Ascending aorta (tissue), 2 donors: ENCODE measurements around the gene KIDINS220. TPM values are rescaled to one million over a fixed set of nuclear protein-coding genes. Genes with fewer than 3 reads are reported as not detected.

Experiments
- DNase-seq, 2 donors: peaks; one replicate each; pipeline ENCODE4 v3.0.0-alpha.2; 2019; ENCODE audit warnings: low spot score in 2 of 2
- H3K27ac ChIP-seq, 2 donors: fragments of 200-600 bp; sonication (generic); one replicate each; pipeline ENCODE4 v1.5.1; 2016 to 2017; ENCODE audit warnings: mild to moderate bottlenecking in 1 of 2
- H3K27me3 ChIP-seq: fragments of 200-600 bp; sonication (generic); one replicate; pipeline ENCODE4 v1.5.1; 2017
- H3K36me3 ChIP-seq, 2 donors: fragments of 200-600 bp; sonication (generic); one replicate each; pipeline ENCODE4 v1.5.1; 2016
- H3K4me1 ChIP-seq, 2 donors: fragments of 200-600 bp; sonication (generic); one replicate each; pipeline ENCODE4 v1.5.1; 2016 to 2017; ENCODE audit warnings: mild to moderate bottlenecking in 1 of 2
- H3K4me3 ChIP-seq, 2 donors: fragments of 200-600 bp; sonication (generic); one replicate each; pipeline ENCODE4 v1.5.1; 2016 to 2017; ENCODE audit warnings: mild to moderate bottlenecking in 1 of 2
- H3K9me3 ChIP-seq, 2 donors: fragments of 200-600 bp; sonication (generic); one replicate each; pipeline ENCODE4 v1.5.1; 2016
- CTCF ChIP-seq, 3 experiments: fragments of 200-600 bp in 2 of 3; fragments of 450-650 bp in 1 of 3; sonication (generic) in 2 of 3; IDR thresholded peaks; one replicate each; pipeline ENCODE4 v1.5.1; 2016 to 2019; ENCODE audit warnings: antibody characterized with exemption in 3 of 3, mild to moderate bottlenecking in 1 of 3, moderate library complexity in 1 of 3
- intact Hi-C: fragments of 100-400 bp; cut with DNase I; formaldehyde crosslinking; loops from one replicate; pipeline ENCODE4 v1.15.1; 2023
- total RNA-seq: library from RNA; depleted of rRNA; stranded (reverse); fragments of >200 nt; gene quantifications from one replicate; pipeline ENCODE4 v1.1.0, GENCODE V29; 2016

KIDINS220 gene
- total RNA-seq, 1 donor from 2014 or later, result 59.1 TPM

- H3K9me3 ChIP-seq, result no peaks in the 10 kb centered on the region
- H3K36me3 ChIP-seq, result no peaks in the 10 kb centered on the region
- no peaks in the 10 kb centered on the region for H3K27me3 ChIP-seq
- TF ChIP-seq CTCF (IDR thresholded peaks at IDR 0.05), result no peak
- DNase-seq, result peak in 1 of 2 donors; percentile 79
- peaks cover 5 to 9% of the 10 kb centered on the region in 2 donors for H3K4me1 ChIP-seq
- peak overlapping the region; percentile 46 to 82 for H3K4me3 ChIP-seq
- intact Hi-C loops, result loop anchor here (2.0 to 10.0 kb wide), 11 partner anchors 98 to 1362 kb away; partner anchors contain the start of genes KIDINS220, KLF11 and MBOAT2
- peak overlapping the region; percentile 99 to 100 for H3K27ac ChIP-seq
Observed at GRCh38 chr2:8679827-8680731, 157.3 kb downstream of the KIDINS220 start.

- intact Hi-C loops, result loop anchor here (2.0 to 10.0 kb wide), 7 partner anchors 97 to 1363 kb away; partner anchors contain the start of genes KLF11 and MBOAT2
- Histone ChIP-seq H3K4me3 (peak overlapping the region; percentile 46 to 82), H3K9me3 (no peaks in the 10 kb centered on the region), H3K27ac (peak overlapping the region; percentile 99 to 100), H3K4me1 (peaks cover 5 to 9% of the 10 kb centered on the region in 2 donors), H3K36me3 (no peaks in the 10 kb centered on the region), H3K27me3 (no peaks in the 10 kb centered on the region)
- DNase-seq, result no peak
- TF ChIP-seq CTCF (IDR thresholded peaks at IDR 0.05), result no peak
Observed at GRCh38 chr2:8679567-8679826, 157.9 kb downstream of the KIDINS220 start.

Other genes with a start within 250 kb of the KIDINS220 start
- gene ID2, start 155.6 kb downstream of the KIDINS220 start, total RNA-seq, result 752 TPM
- gene MBOAT2, start 166.1 kb upstream of the KIDINS220 start, total RNA-seq, result 8.0 TPM